Measurements from ENCODE around the gene MAPK9.

GRCh38 chr5:180187767-180188166 is 104.1 kb downstream of the MAPK9 start:
- TF ChIP-seq CTCF (IDR thresholded peaks at IDR 0.05) (no peak), POLR2AphosphoS5 (IDR thresholded peaks at IDR 0.05) (no peak), POLR2A (IDR thresholded peaks at IDR 0.05) (no peak), EP300 (IDR thresholded peaks at IDR 0.05; ENCODE audit: low read depth) (no peak)

All from transverse colon (tissue), 4 donors.